HUES48 (cell line): ENCODE results near the gene GPR83.

Experiments used
- H3K27ac ChIP-seq: one replicate; pipeline ENCODE4 v1.7.0; 2013; ENCODE audit warnings: low read depth, low read length, inconsistent platforms
- H3K27me3 ChIP-seq: 2 replicates; pipeline ENCODE4 v1.6.1; 2013; ENCODE audit warnings: mild to moderate bottlenecking, low read length; ENCODE audit not compliant: control insufficient read depth, insufficient read depth
- H3K36me3 ChIP-seq: 2 replicates; pipeline ENCODE4 v1.6.1; 2013; ENCODE audit warnings: low read length; ENCODE audit not compliant: control insufficient read depth, insufficient read depth
- H3K4me1 ChIP-seq: 2 replicates; pipeline ENCODE4 v1.6.1; 2013; ENCODE audit warnings: mild to moderate bottlenecking, low read length; ENCODE audit not compliant: control insufficient read depth, insufficient read depth
- H3K4me3 ChIP-seq: 2 replicates; pipeline ENCODE4 v1.5.1; 2013; ENCODE audit warnings: mild to moderate bottlenecking, low read depth, low read length
- H3K9ac ChIP-seq: 2 replicates; pipeline ENCODE4 v1.6.1; 2013; ENCODE audit warnings: mild to moderate bottlenecking, low read depth, low read length, moderate library complexity
- H3K9me3 ChIP-seq: 2 replicates; pipeline ENCODE4 v1.6.1; 2013; ENCODE audit warnings: low read length; ENCODE audit not compliant: control insufficient read depth, insufficient read depth

Gene GPR83

DNA sequence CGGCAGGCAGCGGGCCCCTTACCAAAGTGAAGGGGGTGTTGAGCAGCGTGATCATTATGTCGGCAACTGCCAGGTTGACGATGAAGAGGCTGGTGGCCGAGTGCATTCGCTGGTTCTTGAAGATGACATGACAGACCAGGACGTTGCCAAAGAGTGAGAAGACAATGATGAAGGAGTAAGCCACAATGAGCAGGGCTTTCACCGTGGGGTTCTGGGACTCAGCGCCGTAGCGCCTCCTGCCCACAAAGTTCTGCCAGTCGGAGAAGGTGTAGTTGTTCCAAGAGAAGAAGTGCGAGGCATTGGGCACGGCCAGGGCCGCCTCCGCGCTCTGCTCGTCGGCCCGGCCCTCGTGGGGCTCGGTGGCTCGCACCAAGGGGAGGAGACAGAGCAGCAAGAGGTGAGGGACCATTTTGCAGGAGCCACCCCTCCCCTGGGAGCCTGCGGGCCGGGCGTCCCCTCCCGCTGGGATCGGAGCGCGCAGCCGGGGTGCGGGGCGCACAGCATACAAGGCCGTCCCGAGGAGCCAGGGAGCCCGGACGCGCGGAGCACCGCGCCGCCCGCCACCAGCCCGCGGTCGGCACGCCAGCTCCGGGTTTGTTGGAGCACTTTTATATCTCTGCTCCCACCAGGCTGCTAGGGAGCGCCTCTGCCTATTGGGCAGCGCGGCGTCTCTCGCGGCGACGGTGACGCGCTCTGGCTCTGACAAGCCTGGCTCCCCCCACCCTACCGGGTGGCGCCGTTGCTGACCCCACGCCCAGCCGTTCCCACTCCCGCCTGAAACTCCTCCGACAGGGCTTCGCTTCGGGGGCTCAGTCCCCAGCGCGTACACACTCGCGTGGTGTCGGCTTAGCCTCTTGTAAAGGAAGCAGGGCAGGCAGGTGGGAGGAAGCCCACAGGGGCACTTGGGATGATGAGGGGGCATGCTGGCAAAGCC is at the start of gene GPR83:
TSS of gene GPR83 (minus strand) at position 581 of the 934 bp plus-strand sequence. CDS start at position 409, 172 bp downstream.
- no peak within 1 kb of the TSS for H3K27ac ChIP-seq
- no peak within 1 kb of the TSS for H3K9ac ChIP-seq
- H3K27me3 ChIP-seq = peaks cover 39% of the 10 kb centered on the region
- H3K4me1 ChIP-seq = peaks cover 4% of the 10 kb centered on the region; the same call in 1 of the 2 replicates
- no peaks in the 10 kb centered on the region for H3K9me3 ChIP-seq
- H3K4me3 ChIP-seq = peak within 1 kb of the TSS; percentile 66
- H3K36me3 ChIP-seq = no peaks in the 10 kb centered on the region

DNA sequence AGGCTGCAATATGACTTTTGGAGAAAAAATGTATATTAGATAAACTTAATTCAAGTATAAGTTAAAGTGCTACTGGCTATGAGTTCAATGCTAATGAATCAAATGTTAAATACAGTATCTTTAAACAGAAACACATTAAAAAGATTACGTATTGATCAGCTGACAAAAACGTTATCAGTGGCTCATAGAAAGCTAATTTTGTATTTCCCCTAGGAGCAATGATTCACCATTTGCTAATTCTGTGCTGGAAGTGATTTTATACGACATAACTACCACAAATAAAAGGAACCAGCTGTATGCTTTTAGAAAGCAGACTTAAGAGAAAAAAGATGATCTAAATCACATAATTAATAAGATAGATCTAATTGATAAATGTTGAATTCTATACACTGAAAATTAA is 48.8 kb upstream of the GPR83 start:
- no peaks in the 10 kb centered on the region for H3K27me3 ChIP-seq
- H3K9ac ChIP-seq = no peak overlapping the region
- H3K9me3 ChIP-seq = no peaks in the 10 kb centered on the region
- H3K4me3 ChIP-seq = no peak overlapping the region
- H3K36me3 ChIP-seq = peaks cover 39% of the 10 kb centered on the region
- H3K27ac ChIP-seq = no peak overlapping the region
- H3K4me1 ChIP-seq = no peaks in the 10 kb centered on the region

DNA sequence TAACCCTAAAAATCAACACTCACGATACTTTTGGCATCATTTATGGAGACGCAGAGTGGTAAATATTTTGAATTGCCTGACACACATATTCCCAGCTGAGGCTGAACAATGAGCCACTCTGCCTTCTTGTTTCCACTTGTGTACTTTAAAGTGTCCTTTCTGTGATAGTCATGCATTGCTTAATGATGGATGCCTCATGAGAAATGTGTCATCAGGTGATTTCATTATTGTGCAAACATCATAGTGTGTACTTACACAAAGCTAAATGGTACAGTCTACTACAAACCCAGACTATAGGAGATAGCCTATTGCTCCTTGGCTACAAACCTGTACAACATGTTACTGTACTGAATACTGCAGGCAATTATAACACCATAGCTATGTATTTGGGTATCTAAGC is 48.2 kb upstream of the GPR83 start:
- no peaks in the 10 kb centered on the region for H3K27me3 ChIP-seq
- H3K4me1 ChIP-seq = no peaks in the 10 kb centered on the region
- no peak overlapping the region for H3K4me3 ChIP-seq
- H3K9ac ChIP-seq = no peak overlapping the region
- no peaks in the 10 kb centered on the region for H3K9me3 ChIP-seq
- H3K27ac ChIP-seq = no peak overlapping the region
- H3K36me3 ChIP-seq = peaks cover 42% of the 10 kb centered on the region

DNA sequence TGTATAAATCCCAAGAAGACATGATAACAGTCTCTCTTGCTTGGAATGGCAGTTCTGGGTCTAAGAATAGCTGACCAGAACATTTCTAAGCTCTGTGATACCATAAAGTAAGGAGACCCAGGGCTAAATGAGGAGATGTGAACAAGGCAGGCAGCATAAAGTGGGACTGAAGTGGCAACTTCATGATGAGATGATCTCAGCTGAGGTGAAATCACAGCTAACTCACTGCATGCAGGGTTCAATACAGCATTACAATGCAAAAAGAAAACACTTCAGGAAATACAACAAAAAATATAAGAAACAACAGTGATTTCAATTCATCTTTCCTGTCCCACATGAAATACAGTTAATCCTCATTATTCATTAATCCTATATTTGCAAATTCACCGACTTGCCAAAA is 47.8 kb upstream of the GPR83 start:
- Histone ChIP-seq H3K9ac (no peak overlapping the region), H3K27me3 (no peaks in the 10 kb centered on the region), H3K4me1 (no peaks in the 10 kb centered on the region), H3K36me3 (peaks cover 46% of the 10 kb centered on the region), H3K27ac (no peak overlapping the region), H3K9me3 (no peaks in the 10 kb centered on the region), H3K4me3 (no peak overlapping the region)

DNA sequence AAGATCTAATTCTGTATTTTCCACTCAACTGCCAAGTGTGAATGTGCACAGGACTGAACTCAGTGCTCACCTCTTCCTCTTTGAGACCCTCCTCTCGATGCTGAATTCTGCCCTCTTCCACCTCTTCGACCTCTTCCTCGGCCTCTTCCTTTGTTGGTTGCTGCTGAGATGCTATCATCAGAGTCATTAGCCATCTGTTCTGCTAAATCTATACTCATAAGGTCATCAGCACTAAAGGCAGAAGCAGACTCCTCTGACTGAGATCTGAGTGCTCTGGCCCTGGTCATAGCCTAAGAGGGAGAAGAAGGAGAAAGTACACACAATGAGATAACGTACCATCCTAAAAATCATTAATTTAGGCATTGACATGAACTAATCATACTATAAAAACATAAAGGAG is 45.9 kb upstream of the GPR83 start:
- no peaks in the 10 kb centered on the region for H3K4me1 ChIP-seq
- no peak overlapping the region for H3K4me3 ChIP-seq
- H3K9me3 ChIP-seq = no peaks in the 10 kb centered on the region
- peaks cover 56% of the 10 kb centered on the region for H3K36me3 ChIP-seq
- no peak overlapping the region for H3K9ac ChIP-seq
- no peaks in the 10 kb centered on the region for H3K27me3 ChIP-seq
- no peak overlapping the region for H3K27ac ChIP-seq

DNA sequence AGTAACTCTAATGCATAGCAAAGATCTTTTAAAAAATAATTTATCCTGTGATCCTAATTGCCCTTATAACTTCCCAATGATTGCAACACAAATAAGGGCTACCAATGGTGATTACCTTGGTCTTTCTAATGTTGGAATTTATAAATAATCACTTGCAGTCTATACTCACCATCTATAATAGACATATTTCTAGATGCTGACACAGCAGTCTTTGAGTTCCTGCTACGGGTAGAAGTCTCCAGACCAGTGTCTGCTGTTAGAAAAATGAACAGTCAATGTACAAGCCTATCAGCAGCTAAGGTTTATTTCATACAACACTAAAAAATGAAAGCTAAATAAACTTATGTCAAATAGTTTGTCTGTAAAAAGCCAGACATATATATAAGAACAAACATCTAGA is 44.4 kb upstream of the GPR83 start:
- Histone ChIP-seq H3K4me3 (no peak overlapping the region), H3K9ac (no peak overlapping the region), H3K9me3 (no peaks in the 10 kb centered on the region), H3K36me3 (peaks cover 56% of the 10 kb centered on the region), H3K4me1 (no peaks in the 10 kb centered on the region), H3K27me3 (no peaks in the 10 kb centered on the region), H3K27ac (no peak overlapping the region)

DNA sequence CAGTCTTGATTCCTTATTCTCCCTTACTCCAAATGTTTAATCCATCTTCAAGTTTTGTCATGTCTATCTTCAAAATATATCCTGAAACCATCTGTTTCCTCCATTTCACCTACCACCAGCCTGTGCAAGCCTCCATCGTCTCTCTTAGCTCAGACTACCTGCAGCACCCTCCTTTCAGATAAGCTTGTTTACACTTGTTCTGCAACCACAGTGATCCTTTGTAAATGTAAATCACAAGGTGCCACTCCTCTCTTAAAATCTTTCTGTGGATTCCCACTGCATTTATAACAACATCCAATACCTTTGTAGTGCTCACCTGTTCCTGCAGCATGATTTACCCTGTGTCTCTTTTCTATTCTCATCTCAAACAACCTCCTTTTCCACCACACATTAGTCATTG is 31.8 kb upstream of the GPR83 start:
- Histone ChIP-seq H3K4me1 (peaks cover 16% of the 10 kb centered on the region), H3K27me3 (no peaks in the 10 kb centered on the region), H3K9ac (no peak overlapping the region), H3K36me3 (peaks cover 42% of the 10 kb centered on the region), H3K9me3 (no peaks in the 10 kb centered on the region), H3K27ac (no peak overlapping the region), H3K4me3 (no peak overlapping the region)

DNA sequence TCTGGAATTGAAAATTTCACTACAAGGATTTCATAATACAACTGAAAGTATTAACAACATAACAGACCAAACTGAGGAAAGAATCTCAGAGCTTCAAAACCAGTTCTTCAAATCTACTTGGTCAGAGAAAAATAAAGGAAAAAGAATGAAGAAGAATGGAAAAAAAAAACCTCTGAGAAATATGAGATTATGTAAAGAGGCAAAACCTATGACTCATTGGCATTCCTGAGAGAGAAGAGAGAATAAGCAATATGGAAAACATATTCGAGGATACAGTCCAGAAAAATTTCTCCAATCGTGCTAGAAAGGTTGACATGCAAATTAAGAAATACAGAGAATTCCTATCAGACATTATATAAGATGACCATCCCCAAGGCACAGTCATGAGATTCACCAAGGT is 23.4 kb upstream of the GPR83 start:
- Histone ChIP-seq H3K9ac (no peak overlapping the region), H3K9me3 (no peaks in the 10 kb centered on the region), H3K27ac (no peak overlapping the region), H3K4me3 (no peak overlapping the region), H3K27me3 (no peaks in the 10 kb centered on the region), H3K4me1 (peaks cover 13% of the 10 kb centered on the region; the same call in 1 of the 2 replicates), H3K36me3 (peaks cover 27% of the 10 kb centered on the region)

DNA sequence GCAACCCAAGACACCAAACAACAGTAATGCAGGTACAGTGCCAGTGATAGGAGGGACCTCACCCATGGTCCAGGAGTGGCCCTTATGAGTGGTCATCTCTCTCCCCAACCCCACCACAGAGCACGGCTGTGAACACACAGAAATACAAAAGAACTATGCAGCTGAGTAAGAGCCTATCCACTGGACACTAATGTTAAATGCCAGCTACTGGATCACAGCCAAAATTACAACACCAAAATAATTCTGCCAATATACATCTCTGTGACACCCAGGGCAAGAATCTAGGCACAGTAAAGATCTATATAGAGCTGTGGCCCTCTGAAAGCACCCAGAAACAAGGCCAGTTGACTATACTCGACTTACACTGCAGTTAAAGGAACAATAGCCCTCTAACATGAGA is 22.8 kb upstream of the GPR83 start:
- Histone ChIP-seq H3K36me3 (peaks cover 27% of the 10 kb centered on the region), H3K4me3 (no peak overlapping the region), H3K9ac (no peak overlapping the region), H3K4me1 (peaks cover 13% of the 10 kb centered on the region; the same call in 1 of the 2 replicates), H3K27me3 (no peaks in the 10 kb centered on the region), H3K9me3 (no peaks in the 10 kb centered on the region), H3K27ac (no peak overlapping the region)

DNA sequence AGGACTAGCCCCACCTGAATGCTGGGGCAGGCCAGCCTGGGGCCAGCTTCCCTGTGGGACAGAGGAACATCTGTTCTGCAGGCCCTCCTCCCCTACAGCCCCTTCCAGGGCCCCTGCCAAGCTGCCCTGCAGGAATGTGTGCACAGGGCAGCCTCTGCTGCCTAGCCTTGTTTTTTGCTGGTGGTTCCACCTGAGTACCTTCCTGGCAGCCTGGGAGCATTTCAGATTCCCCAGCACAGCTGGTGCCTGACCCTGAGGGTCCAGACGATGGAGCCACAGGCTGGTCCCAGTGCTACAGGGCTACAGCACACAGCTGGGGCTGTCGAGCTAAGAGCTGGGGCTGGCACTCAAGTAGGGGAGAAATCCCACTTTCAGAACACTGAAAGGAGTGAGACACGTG is 22.3 kb upstream of the GPR83 start:
- Histone ChIP-seq H3K4me3 (no peak overlapping the region), H3K36me3 (peaks cover 23% of the 10 kb centered on the region), H3K4me1 (peaks cover 13% of the 10 kb centered on the region; the same call in 1 of the 2 replicates), H3K27me3 (no peaks in the 10 kb centered on the region), H3K27ac (no peak overlapping the region), H3K9ac (no peak overlapping the region), H3K9me3 (no peaks in the 10 kb centered on the region)

DNA sequence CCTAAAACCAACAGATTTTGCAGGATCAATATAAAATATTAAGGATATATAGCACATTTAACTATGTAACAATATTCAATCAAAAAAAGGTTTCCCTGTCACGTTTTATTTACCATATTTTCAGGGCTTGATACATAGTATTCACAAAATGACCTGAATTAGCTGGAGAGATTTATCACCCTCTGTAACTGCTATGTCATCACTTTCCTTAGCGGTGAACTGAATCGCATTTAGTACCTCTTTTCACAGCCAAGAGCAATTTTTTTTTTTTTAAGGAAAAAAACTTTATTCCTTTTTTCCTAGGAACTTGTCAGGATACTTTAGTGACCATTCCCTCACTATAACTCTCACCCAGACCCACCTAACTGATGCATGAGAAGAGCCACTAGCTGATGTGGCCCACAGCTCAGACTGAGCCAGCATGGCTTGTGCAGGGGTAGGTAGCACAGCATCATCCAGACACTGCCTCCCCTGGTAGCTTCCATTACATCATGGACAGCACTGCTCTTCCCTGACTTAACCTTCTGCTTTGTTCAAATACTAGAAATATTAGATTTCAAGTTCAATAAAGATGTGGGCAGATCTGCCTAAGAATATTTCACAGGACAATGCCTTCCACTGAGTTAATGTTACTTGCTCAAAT is 17.0 kb upstream of the GPR83 start:
- Histone ChIP-seq H3K4me3 (no peak overlapping the region), H3K27me3 (no peaks in the 10 kb centered on the region), H3K36me3 (peaks cover 29% of the 10 kb centered on the region), H3K9ac (no peak overlapping the region), H3K27ac (no peak overlapping the region), H3K9me3 (no peaks in the 10 kb centered on the region), H3K4me1 (no peaks in the 10 kb centered on the region)
